ENCODE results near the gene ALKBH3.

GRCh38 chr11:43892851-43893250 is 12.2 kb downstream of the ALKBH3 start:
- TF ChIP-seq CTCF (IDR thresholded peaks at IDR 0.05; ENCODE audit: insufficient read depth, low read length) = no peak
- TF ChIP-seq REST (IDR thresholded peaks at IDR 0.05; ENCODE audit: insufficient replicate concordance, low read depth) = no peak
- no peak for TF ChIP-seq POLR2AphosphoS5 (IDR thresholded peaks at IDR 0.05; ENCODE audit: low read depth)
- no peak for TF ChIP-seq GABPA (IDR thresholded peaks at IDR 0.05; ENCODE audit: low read depth)
- TF ChIP-seq SPI1 (IDR thresholded peaks at IDR 0.05; ENCODE audit: borderline replicate concordance, low read depth) = no peak
